GM10266 (cell line): Measurements from ENCODE around the gene SERPING1.

Experiments used
- DNase-seq: peaks from one replicate; pipeline ENCODE4 v3.0.0; 2012; ENCODE audit errors: extremely low spot score
- TF ChIP-seq, protein P1 (sequence below): IDR thresholded peaks from 2 replicates; pipeline ENCODE4 v1.5.1; 2012; ENCODE audit warnings: mild to moderate bottlenecking, low read depth; ENCODE audit not compliant: control insufficient read depth, insufficient read depth; ENCODE audit errors: missing control alignments

The SERPING1 gene

DNA sequence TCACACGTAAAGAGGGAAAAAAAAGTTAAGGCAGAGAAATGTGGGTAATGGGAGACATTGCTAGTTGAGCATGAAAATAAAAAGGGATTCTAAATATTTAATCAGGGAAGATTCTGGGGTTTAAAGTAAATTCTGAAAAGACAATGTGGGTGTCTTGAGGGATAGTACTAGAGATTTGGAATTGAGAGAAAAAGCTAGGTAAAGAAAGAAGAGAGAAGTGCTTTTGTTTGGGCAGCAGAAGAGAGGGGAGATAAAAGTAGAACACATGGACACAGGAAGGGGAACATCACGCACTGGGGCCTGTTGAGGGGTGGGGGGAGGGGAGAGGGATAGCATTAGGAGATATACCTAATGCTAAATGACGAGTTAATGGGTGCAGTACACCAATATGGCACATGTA lies 55.7 kb downstream of the SERPING1 start:
- no peak for DNase-seq
- TF ChIP-seq, protein P1, sequence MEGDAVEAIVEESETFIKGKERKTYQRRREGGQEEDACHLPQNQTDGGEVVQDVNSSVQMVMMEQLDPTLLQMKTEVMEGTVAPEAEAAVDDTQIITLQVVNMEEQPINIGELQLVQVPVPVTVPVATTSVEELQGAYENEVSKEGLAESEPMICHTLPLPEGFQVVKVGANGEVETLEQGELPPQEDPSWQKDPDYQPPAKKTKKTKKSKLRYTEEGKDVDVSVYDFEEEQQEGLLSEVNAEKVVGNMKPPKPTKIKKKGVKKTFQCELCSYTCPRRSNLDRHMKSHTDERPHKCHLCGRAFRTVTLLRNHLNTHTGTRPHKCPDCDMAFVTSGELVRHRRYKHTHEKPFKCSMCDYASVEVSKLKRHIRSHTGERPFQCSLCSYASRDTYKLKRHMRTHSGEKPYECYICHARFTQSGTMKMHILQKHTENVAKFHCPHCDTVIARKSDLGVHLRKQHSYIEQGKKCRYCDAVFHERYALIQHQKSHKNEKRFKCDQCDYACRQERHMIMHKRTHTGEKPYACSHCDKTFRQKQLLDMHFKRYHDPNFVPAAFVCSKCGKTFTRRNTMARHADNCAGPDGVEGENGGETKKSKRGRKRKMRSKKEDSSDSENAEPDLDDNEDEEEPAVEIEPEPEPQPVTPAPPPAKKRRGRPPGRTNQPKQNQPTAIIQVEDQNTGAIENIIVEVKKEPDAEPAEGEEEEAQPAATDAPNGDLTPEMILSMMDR = no peak

DNA sequence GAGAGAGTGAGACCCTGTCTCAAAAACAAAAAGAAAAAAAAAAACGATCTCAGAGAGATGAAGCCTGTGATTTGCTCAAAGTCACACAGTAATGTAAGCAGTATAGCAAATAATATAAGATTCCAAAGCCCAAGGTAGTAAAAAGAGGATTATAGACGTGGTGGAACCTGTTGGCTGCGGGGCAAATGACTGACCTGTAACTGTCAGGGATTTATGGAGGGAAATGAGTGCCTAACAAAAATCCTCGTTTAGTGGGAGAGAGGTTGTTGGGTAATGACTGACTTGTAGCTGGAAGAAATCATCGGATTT lies 59.4 kb downstream of the SERPING1 start:
- no peak for DNase-seq
- TF ChIP-seq, protein P1 = no peak

DNA sequence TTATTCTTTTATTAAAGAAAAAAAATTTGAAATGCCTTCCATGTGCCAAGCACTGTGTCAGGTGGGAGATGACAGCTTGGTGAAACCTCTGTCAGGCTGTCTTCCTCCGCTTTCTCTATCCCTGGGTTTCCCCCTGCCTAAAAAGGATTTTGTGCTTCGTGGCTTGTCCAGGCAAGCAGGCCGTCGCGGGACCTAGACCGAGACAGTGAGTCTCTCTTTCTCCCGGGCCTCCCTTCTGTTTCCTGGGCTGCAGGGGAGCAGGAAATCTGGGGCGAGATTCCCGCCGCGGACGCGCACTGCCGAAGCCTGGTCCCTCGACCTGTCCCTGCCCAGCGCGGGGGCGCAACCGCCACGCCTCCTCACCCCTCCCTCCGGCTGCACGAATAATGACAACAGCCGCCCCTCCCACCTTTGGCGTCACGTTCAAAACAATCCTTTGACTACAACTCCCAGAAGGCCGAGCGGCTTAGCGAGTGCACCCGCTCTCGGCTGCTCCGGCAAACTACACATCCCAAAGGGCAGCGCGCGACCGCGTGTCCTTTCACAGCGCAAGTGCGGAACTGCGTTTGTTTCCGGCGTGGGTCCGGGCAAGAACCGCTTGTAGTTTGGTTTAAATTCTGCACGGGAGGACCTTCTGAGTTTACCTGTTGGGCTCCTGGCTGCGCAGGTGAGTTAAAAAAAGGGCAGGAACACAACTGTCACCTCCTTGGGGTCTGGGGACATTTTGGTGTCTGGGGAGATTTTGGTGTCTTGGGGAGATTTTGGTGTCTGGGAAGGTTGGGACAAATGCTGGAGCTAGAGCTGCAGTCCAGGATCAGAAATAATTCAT lies 59.9 kb downstream of the SERPING1 start, which contains the start of gene CLP1:
TSS of gene CLP1 (plus strand) at position 569 of the 829 bp plus-strand sequence. CDS start 1,715 bp downstream, outside the sequence.
- peak; percentile 90 for DNase-seq

DNA sequence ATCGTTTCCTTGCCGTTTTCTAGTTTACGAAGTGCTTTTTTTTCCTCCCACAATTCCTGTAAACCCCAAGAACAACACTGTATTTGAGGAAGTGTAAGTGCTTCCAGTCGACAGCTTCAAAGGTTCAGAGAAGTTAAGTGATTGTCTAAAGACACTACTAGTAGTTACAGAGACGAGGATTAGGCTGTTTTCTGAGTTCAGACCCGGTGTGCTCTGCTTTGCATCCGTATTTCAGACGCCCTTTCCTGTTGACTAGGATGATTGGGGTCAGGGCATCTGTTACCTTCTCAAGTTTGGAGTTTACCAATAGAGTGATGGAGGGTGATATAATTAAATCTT lies 60.5 kb downstream of the SERPING1 start:
- DNase-seq = no peak
- TF ChIP-seq, protein P1 = no peak

More for the DNA sequence above, 59.9 kb downstream of the SERPING1 start, which contains the start of gene CLP1:
- TF ChIP-seq, protein P1 = no peak

DNA sequence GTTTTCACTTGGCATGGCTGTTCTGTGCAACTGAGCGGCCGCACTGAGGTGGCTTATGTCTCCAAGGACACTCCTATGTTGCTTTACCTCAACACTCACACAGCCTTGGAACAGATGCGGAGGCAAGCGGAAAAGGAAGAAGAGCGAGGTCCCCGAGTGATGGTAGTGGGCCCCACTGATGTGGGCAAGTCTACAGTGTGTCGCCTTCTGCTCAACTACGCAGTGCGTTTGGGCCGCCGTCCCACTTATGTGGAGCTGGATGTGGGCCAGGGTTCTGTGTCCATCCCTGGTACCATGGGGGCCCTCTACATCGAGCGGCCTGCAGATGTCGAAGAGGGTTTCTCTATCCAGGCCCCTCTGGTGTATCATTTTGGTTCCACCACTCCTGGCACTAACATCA lies 62.2 kb downstream of the SERPING1 start:
- TF ChIP-seq, protein P1 = no peak
- DNase-seq = no peak

DNA sequence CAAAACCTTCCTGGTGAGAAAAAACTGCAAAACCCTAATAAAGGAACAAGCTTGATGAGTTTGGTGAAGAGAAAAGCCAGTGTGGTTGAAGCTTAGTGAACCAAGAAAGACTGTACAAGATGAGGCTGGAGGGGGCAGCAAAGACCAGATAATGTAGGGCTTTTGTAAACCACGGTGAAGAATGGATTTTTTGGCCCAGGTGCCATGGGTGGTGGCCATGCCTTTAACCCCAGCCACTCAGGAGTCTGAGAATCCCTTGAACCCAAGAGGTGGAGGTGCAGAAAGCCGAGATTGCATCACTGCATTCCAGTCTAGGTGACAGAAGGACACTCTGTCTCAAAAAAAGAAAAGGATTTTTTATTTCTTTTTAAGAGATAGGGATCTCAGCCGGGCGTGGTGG lies 65.4 kb downstream of the SERPING1 start:
- TF ChIP-seq, protein P1 = peak; percentile 41
- DNase-seq = no peak

DNA sequence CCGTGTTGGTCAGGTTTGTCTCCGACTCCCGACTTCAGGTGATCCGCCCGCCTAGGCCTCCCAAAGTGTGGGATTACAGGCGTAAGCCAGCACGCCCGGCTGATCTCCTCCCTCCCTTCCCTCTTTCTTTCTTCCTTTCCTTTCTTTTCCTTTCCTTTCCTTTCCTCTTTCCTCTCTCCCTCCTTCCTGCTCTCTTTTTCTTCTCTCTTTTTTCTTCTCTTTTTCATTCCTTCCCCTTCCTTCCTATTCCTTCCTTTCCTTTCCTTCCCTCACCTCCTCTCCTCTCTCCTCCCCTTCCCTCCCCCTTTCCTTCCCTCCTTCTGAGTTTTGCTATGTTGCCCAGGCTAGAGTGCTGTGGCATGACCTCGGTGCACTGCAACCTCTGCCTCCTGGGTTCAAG lies 66.5 kb downstream of the SERPING1 start:
- DNase-seq = no peak
- TF ChIP-seq, protein P1 = no peak
